ENCODE data around the gene ANXA8.

ANXA8 gene

GRCh38 chr10:47454780-47455058 is 29.2 kb downstream of the ANXA8 start:
- no peak for TF ChIP-seq CTCF (IDR thresholded peaks at IDR 0.05; ENCODE audit: low read depth, low read length, missing control alignments)
- Histone ChIP-seq H3K4me3 (ENCODE audit: low read depth, low read length) (no peak overlapping the region), H3K27ac (no peak overlapping the region), H3K27me3 (replicated peaks) (peaks cover 4% of the 10 kb centered on the region), H3K36me3 (replicated peaks) (no peaks in the 10 kb centered on the region)
- no peak for DNase-seq
- in situ Hi-C loops (cut with HindIII; ENCODE audit: low pct_ligation_motif_present, low sequenced_read_pairs) = no loop called here

- Histone ChIP-seq H3K4me3 (ENCODE audit: low read depth, low read length) (no peak overlapping the region), H3K36me3 (replicated peaks) (no peaks in the 10 kb centered on the region), H3K27me3 (replicated peaks) (peaks cover 4% of the 10 kb centered on the region), H3K27ac (no peak overlapping the region)
- DNase-seq = no peak
- in situ Hi-C loops (cut with HindIII; ENCODE audit: low pct_ligation_motif_present, low sequenced_read_pairs) = no loop called here
- TF ChIP-seq CTCF (IDR thresholded peaks at IDR 0.05; ENCODE audit: low read depth, low read length, missing control alignments) = no peak
Observed at GRCh38 chr10:47454008-47454779, 29.7 kb downstream of the ANXA8 start.

GRCh38 chr10:47453141-47454007 is 30.5 kb downstream of the ANXA8 start:
- H3K36me3 ChIP-seq (replicated peaks) = no peaks in the 10 kb centered on the region
- DNase-seq = no peak
- peaks cover 4% of the 10 kb centered on the region for H3K27me3 ChIP-seq (replicated peaks)
- no peak overlapping the region for H3K4me3 ChIP-seq (ENCODE audit: low read depth, low read length)
- in situ Hi-C loops (cut with HindIII; ENCODE audit: low pct_ligation_motif_present, low sequenced_read_pairs) = no loop called here
- no peak overlapping the region for H3K27ac ChIP-seq
- no peak for TF ChIP-seq CTCF (IDR thresholded peaks at IDR 0.05; ENCODE audit: low read depth, low read length, missing control alignments)

GRCh38 chr10:47452495-47453140 is 31.3 kb downstream of the ANXA8 start:
- Histone ChIP-seq H3K4me3 (ENCODE audit: low read depth, low read length) (no peak overlapping the region), H3K27me3 (replicated peaks) (peaks cover 4% of the 10 kb centered on the region), H3K36me3 (replicated peaks) (no peaks in the 10 kb centered on the region), H3K27ac (no peak overlapping the region)
- in situ Hi-C loops (cut with HindIII; ENCODE audit: low pct_ligation_motif_present, low sequenced_read_pairs) = no loop called here
- TF ChIP-seq CTCF (IDR thresholded peaks at IDR 0.05; ENCODE audit: low read depth, low read length, missing control alignments) = no peak
- no peak for DNase-seq

- TF ChIP-seq CTCF (IDR thresholded peaks at IDR 0.05; ENCODE audit: low read depth, low read length, missing control alignments) = no peak
- Histone ChIP-seq H3K4me3 (ENCODE audit: low read depth, low read length) (no peak overlapping the region), H3K27me3 (replicated peaks) (peaks cover 4% of the 10 kb centered on the region), H3K27ac (no peak overlapping the region), H3K36me3 (replicated peaks) (no peaks in the 10 kb centered on the region)
- DNase-seq = no peak
- in situ Hi-C loops (cut with HindIII; ENCODE audit: low pct_ligation_motif_present, low sequenced_read_pairs) = no loop called here
Observed at GRCh38 chr10:47451998-47452494, 31.9 kb downstream of the ANXA8 start.
